HG03457 (cell line): ENCODE data around the gene LPAR2.
"Not testable (repeated sequence)": the region's sequence is repeated elsewhere in the genome, so short reads cannot be mapped to it uniquely, and the experiment has no call there.

ENCODE experiments used
- ATAC-seq: cut with Tn5 transposase; IDR thresholded peaks from one replicate; pipeline ENCODE4 v1.9.1; 2021; ENCODE audit warnings: moderate number of reproducible peaks; ENCODE audit not compliant: unreplicated experiment

LPAR2 gene

DNA sequence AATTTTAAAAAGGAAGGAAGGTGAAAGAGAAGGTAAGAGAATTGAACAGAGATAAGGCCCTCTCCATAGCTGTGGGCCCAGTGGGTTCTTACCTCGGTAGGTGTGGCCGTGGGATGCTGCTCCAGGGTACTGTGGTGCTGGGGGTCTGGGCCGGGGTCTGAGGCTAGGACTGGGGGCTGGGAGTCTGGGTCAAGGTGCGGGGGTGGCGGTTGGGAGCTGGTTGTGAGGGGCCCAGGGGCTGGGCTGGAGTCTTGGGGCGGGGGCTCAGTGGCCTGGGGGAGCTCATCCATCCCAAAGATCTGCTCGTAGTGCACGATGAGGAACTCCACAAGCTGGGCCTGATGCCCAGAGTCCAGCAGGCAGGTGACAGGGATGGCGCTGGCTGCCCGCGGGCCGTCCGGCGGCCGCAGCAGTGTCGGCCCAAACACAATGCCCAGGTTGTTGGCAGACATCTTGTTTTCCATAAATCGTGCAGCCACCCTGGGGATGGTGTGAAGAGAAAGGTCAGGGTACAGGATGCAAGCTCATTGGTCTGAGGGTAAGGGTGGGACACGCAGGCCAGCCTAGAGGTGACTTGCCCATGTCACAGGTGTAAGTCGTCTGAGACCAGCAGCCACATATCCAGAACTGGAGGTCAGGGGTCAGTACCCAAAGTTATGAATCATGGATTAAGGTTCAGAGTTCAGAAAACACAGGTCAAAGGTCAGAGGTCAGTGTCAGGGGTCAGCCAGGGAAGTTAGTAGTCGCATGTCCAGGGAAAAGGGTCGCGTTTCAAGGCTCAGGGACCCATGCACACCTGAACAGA lies 5.9 kb upstream of the LPAR2 start:
- no peak for ATAC-seq

DNA sequence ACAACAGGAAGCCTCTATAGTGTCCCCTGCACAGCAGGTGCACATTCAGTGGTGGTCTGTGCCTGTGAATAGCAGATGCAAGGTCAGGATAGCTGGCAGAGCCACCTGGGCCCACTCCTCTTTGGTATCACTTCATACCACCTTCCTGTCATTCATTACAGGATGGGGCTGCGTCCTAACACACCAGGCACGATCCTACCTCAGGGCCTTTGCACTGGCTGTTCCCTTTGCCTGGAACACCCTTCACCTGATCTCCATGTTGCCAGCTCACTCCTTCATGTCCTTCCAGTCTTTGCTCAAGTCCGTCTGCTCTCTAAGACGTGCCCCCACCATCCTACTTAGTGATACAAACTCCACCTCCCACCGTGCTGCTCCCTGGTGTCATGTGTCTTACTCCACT lies 4.6 kb upstream of the LPAR2 start:
- ATAC-seq = no peak

DNA sequence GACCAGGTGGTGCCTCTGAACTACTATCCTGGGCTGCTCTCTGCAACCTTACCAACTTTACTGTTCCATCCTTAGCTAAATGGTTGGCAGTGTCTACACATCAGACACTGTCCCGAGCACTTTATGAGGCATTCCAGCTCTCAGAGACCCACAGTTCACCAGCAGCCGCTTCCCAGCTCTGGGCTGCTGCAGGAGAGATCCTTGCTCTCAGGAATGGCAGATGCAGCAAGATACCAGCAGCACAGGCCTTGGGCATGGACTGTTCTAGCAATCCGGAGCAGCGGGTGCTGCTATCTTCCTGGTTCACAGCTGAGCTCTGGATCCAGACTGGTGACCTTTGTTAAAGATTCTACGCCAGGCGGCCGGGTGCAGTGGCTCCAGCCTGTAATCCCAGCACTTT lies 3.3 kb upstream of the LPAR2 start:
- ATAC-seq = no peak

DNA sequence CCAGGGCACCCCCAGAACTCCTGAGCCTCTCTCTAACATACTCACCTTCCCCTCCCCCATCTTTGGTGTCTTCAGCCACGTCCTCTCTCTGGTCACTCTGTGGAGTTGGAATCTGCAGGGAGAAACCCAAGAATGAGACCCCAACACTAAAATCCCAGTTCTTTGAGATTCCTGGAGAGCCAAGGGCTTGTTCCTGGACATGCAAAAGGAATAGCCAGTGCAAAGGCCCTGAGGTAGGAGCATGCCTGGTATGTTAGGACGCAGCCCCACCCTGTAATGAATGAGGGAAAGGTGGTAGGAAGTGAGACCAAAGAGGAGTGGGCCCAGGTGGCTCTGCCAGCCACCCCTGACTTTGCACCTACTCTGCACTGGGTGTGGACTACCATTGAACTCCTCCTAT lies 2.4 kb upstream of the LPAR2 start:
- no peak for ATAC-seq

DNA sequence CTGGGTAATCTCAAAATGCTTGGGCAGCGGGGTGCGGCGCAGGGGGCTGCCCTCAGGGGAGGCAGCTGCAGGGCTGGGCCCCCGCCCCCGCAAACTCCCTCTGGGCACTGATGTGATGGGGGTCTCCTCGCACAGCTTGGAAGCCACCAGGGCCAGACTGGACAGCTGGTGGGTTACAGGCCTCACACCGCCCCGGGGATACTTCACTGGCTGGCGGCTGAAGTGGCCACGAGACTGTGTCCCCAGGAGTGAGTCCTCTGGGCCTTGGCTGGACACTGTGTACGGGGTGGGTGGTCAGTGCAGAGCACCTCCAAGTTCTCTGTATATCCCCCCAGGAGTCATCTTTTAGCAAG lies 2.0 kb upstream of the LPAR2 start:
- ATAC-seq = no peak

DNA sequence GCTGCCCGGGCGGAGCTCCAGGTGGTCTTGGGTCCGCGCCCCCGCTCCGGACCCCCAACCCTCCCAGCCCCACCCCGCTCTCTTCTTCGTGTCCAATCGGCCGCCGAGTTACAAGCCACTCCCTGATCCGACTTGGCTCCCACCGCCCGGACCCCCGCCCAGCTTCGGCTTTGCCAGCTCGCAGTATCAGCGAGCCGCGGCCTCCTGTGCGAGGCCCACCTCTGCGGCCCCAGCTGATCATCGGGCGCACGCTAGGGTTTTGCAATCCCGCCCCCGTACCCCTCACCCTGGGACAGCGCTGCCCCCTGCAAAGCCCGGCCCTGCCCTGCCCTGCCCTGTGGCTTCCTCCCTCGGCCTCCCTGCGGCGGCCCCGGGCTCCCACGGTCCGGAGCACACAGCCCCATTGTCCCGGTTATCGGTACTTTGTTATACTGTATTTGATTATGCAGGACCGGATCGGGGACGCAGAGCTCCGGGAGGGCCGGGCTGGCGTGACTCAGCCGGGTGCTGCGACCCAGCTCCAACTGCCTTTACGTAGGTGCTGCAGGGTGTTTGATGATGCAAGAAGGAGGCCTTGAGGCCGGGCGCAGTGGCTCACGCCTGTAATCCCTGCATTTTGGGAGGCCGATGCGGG lies 598 bp upstream of the LPAR2 start:
- ATAC-seq = no peak

DNA sequence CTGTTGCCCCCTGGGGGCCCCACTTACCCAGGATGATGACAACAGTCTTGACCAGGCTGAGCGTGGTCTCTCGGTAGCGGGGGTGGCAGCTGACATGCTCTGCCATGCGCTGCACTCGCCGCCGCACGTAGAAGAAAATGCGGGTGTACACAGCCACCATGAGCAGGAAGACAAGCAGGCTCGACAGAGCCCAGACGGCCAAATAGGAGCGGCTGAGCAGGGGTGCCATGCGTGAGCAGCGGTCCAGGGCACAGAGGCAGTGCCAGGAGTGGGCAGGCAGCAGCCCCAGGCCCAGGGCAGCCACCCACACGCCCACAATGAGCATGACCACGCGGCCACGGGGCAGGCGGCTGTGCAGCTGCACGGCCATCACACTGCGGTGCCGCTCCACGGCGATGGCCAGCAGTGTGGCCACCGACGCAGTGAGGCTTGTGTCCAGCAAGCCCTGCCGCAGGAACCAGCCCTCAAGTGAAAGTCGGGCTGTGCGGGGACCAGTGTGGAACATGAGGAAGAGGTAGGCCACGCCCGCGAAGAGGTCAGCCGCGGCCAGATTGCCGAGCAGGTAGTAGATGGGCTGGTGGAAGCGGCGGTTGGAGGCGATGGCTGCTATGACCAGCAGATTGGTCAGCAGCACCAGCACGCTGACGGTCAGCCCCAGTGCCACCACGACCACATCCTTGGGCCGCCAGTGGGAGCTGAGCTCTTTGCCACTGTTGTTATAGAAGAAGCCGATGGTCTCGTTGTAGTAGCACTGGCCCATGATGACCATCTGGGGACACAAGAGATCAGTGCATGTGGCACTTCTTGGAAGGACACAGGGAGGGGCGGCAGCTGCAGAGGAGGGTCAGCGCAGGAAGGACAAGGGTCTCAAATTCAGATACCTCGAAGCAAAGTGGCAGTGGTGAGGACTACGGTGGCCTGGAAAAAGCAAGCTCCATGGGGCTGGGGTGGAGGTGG lies 1.2 kb downstream of the LPAR2 start:
- ATAC-seq = no peak

DNA sequence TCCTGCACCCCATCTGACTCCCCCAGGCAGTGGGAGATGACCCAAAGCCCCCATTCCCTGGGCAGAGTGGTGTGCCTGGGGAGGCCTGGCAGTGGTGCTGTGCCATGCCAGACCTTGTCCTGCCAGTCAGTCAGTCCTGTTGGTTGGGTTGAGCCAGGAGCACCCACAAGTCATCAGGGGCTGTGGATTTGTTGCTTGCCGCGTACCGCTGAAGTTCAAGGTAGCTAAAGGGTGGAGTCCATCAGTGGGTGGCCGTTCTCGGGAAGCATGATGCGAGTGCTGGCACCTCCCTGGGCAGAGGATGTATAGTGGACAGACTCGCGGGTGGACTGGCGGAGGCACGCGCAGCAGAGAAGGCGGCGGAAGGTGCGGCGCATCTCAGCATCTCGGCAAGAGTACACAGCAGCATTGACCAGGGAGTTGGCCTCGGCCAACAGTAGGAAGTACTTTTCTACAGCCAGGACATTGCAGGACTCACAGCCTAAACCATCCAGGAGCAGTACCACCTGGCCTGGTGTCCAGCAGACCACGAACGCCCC lies 3.9 kb downstream of the LPAR2 start:
- ATAC-seq = no peak

DNA sequence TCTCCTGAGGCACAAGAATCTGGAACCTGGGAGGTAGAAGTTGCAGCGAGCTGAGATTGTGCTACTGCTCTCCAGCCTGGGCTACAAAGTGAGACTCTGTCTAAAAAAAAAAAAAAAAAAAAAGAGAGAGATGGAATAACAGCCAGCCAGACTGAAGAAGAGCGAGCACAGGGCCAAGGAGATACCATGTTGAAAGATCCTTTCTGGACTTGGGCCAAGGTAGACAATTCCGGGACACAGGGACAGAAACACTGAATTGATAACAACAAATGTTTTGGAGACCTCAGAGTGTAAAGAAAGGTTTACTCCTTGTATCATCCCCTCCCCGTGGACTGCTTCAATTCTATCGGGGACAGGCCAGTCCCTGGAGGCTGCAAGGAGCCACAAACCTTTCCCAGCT lies 4.6 kb downstream of the LPAR2 start:
- ATAC-seq = no peak

DNA sequence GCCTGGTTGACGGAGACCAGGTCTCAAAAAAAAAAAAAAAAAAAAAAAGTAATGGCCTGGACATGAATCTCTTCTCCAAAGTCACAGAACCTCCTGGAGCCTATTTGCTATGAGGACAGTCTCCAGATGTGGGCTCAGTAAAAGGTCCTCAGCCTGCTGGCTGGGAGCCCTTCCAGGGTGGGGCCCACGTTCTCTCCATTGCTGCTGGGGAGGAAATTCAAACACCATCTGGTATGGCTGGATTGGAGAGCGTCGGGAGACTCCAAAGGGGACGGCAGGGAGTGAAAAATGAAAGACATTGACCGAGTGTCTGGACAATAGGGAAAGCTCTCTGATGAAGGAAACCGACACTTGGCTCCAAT lies 8.2 kb downstream of the LPAR2 start:
- ATAC-seq = no peak

DNA sequence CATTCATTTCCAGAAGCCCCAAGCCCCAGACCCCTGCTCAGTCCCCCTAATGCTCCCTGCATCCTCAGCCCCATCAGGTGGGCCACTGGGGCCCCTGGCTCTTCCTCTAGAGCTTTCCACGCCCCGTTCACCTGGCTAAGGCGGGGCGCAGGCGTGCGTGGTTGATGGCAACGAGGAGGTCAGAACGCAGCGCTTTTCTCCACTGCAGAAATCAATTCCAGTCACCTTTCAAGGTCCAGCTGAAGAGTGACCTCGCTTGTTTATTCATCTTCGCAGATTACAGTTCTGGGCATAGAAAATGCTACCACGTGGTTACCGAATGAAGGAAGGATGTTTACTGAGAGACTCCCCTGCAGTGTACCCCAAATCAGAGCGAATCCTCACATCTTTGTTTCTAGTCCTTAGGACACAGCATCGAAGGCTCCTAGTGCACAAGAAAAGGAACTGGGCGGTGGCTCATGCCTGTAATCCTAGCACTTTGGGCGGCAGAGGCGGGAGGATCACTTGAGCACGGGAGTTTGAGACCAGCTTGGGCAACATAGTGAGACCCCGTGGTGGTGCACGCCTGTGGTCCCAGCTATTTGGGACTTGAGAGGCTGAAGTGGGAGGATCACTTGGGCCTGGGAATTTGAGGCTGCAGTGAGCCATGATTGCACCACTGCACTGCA lies 8.7 kb downstream of the LPAR2 start:
- no peak for ATAC-seq

DNA sequence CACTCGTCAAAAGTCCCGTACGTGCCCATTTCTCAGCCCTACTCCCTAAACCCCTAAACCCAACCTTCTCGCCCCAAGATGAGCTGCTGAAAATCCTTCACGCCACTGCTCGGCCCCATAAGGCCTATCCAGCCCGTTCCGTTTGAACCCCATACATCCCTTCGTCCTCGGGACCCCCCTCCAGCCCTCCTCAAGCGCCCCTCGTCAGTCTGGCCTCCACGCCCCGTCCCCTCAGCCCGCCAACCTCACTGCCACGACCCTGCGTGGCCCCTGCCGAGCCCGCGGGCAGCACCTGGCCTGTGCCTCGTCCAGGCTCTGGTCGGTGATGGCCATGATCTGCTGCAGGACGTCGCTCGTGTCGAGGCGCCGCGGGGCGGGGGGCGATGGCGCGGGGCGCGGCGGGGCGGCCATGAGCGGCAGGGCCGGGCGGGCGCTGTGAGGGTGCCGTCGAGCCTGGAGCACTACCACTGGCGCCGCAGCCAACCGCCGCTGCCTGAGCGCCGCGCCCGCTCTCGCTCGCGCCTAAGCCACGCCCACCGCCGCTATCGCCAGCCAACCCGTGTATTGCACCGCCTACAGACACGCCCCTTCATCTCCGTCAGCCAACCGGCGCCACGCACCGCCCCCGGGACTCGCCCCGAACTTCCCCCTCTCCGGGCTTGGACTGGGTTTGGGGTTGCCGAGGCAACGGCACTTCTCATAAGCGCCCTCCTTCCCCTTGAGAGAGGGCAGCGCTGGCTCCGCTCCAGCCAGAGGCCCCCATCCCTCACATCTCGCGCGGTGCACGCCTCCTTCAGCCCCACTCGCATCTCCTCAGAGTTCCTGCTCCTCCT lies 9.6 kb downstream of the LPAR2 start, which contains the start of gene PBX4:
PBX4 (minus strand) TSS at position 469 of the 833 bp plus-strand sequence; CDS start at position 411, 58 bp downstream.
- ATAC-seq = peak; percentile 85

DNA sequence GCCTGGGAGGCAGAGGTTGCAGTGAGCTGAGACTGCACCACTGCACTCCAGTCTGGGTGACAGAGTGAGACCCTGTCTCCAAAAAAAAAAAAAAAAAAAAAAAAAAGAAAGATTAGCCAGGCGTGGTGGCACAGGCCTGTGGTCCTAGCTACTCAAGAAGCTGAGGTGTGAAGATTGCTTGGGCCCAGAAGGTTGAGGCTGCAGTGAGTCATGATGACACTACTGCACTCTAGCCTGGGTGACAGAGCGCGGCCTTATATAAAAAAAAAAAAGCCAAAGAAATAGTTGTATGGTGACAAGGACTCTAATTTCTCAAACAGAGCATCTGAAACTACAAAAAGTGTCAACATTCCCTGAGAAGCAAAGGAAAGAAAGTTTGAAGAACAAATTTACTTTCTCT lies 12.9 kb downstream of the LPAR2 start:
- no peak for ATAC-seq

DNA sequence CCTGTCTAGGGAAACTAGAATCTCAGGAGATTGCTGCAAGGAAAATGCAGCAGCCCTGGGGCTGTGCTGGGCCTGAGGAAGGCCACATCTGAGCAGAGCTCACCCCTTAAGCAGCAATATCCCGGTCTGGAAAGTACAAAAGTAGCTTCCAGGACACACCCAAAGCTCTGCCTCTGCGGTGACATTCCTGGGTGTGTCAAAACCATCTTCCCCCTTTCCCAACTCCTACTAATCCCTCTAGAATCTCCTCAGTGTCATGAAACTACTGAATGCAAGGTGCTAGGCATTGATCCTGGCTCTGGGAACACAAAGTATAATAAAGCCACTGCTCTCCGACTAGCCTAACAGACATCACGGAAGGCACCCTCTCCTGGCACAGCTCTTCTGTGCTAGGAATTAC lies 14.5 kb downstream of the LPAR2 start:
- ATAC-seq = no peak

DNA sequence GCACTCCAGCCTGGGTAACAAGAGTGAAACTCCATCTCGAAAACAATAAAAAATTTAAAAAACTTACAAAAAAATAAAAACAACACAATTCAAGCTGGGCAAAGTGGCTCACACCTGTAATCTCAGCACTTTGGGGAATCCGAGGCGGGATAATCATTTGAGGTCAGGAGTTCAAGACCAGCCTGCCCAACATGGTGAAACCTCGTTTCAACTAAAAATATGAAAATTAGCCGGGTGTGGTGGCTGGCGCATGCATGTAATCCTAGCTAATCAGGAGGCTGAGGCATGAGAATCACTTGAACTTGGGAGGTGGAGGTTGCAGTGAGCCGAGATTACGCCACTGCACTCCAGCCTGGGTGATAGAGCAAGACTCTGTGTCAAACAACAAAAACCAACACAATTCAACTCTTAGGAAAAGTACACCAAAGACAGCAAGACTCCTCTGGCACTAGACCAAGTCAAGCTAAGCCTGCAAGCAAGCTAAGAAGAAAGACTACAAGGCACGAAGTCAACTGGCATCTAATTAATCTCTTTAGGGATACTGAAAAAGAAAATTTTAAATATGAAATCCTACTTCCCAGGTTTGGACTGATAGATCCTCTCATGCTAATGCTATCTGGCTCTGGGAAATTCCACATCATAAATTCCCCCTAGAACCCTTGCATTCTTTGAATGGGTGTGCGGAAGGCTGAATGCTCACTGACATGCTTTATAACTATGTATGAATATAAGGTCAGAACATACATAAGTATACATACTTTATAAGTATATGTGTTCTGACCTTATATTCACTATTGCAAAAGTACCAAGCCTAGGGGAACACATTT lies 17.4 kb downstream of the LPAR2 start:
- ATAC-seq = no peak

DNA sequence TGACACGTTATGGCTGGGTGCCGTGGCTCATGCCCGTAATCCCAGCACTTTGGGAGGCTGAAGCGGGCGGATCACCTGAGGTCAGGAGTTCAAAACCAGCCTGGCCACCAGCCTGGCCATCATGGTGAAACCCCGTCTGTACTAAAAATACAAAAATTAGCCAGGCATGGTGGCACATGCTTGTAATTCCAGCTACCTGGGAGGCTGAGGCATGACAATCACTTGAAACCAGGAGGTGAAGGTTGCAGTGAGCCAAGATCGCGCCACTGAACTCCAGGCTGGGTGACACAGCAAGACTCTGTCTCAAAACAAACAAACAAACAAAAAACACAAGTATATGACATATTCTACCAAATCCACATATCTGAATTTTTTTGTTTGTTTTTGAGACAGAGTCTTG lies 21.3 kb downstream of the LPAR2 start:
- not testable (repeated sequence) for ATAC-seq

DNA sequence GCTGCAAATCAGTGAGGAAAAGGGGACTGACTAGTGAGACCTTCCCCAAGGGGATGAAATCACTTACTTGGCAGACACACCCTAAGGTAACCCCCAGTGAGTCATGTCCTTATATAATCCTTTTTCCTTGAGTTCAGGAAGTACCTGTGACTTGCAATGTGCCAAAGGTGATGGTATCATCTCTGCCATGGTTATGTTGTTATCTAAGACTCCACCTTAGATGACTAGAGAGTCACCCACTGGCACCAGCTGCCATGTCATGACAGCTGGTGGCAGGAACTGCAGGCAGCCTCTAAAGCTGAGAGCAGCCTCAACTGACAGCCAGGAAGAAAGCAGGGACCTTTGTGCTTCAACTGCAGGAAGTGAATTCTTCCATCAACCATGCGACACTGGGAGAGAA lies 22.0 kb downstream of the LPAR2 start:
- ATAC-seq = no peak

DNA sequence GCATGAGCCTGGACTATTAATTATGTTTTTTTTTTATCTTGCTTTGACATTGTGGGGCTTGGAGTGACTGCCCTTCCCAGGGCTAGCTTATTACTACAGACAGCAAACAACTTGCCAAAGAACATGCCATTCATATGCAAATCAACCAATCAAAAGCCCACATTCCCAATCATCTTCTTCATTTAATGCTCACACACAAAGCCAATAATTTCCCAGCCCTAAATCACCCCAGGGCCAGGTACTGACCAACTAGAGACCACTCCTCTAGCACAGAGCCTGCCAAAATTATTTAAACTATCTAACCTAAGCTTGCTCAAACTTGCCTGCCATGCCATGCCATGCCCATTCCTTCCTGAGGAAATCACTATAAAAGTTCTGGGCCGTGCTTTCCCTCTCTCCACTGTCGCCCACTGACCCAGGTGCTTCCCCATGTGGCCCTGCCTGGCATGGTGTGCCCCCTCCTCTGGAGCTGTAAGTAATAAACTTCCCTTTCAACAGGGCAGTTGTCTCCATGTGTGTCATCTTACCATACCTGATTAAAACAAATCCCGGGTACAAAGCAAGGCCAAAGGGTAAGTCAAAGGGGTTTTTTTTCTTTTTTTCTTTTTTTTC lies 25.2 kb downstream of the LPAR2 start:
- ATAC-seq = no peak
